Ovary (tissue), 9 donors: ENCODE data around the gene CCRL2. TPM values are rescaled to one million over a fixed set of nuclear protein-coding genes. Genes with fewer than 3 reads are reported as not detected.

ENCODE experiments used
- DNase-seq, 5 donors: peaks; one replicate each; pipeline ENCODE4 v3.0.0-alpha.2; 2019 to 2020
- H3K27ac ChIP-seq, 2 donors: fragments of 200-600 bp; one replicate each; pipeline versions ENCODE4 v1.5.1 to v1.8.0; 2019 to 2022
- H3K27me3 ChIP-seq: fragments of 200-600 bp; one replicate; pipeline ENCODE4 v1.8.0; 2022
- H3K36me3 ChIP-seq: fragments of 200-600 bp; sonication (generic); one replicate; pipeline ENCODE4 v1.5.1; 2019
- H3K4me1 ChIP-seq: one replicate; pipeline ENCODE4 v1.8.1; 2013; ENCODE audit warnings: mild to moderate bottlenecking, moderate library complexity; ENCODE audit not compliant: insufficient read depth
- H3K4me3 ChIP-seq: fragments of 200-600 bp; sonication (generic); one replicate; pipeline ENCODE4 v1.5.1; 2017
- H3K9me3 ChIP-seq, 2 donors: fragments of 200-600 bp in 1 of 2; sonication (generic) in 1 of 2; one replicate each; pipeline versions ENCODE4 v1.5.1 to v1.8.1; 2013 to 2019; ENCODE audit warnings: mild to moderate bottlenecking in 1 of 2, moderate library complexity in 1 of 2
- EP300 ChIP-seq: sonication (generic); formaldehyde crosslinking; IDR thresholded peaks from one replicate; pipeline ENCODE4 v1.6.1; 2017; ENCODE audit warnings: antibody characterized with exemption
- POLR2A ChIP-seq: fragments of 450-650 bp; IDR thresholded peaks from one replicate; pipeline ENCODE4 v1.6.1; 2017; ENCODE audit warnings: antibody characterized with exemption, mild to moderate bottlenecking, moderate library complexity
- WGBS, 3 donors: extraction: QIAGEN DNeasy Blood & Tissue Kit in 1 of 3; methylation state at CpG; one replicate each; pipeline versions ENCODE4 v1.1.5 to v1.1.7; 2013 to 2017; 5-methylcytosine and 5-hydroxymethylcytosine counted together
- intact Hi-C, 4 donors: fragments of 100-400 bp; cut with DNase I; formaldehyde crosslinking; loops; one replicate each; pipeline versions ENCODE4 v1.11.0 to v1.15.1; 2022 to 2023
- polyA plus RNA-seq, 2 donors: library from polyadenylated mRNA; stranded (reverse); fragments of 200-250 nt in 1 of 2; fragments of 350-450 nt in 1 of 2; fragmentation: Illumina TruSeq in 1 of 2; extraction: RNeasy Lipid Tissue Mini Kit (QIAGEN cat#74804) in 1 of 2; gene quantifications; one replicate each; pipeline ENCODE4 v1.2.3, GENCODE V29; 2013 to 2014
- total RNA-seq, 7 donors: library from RNA; depleted of rRNA in 2 of 7; stranded (reverse); fragments of >200 nt in 2 of 7; fragmentation: NEBNext Ultra II Directional in 3 of 7; extraction: Animal tissue kit (Norgen Biotek cat#: 25700) in 3 of 7; gene quantifications; one replicate each; pipeline versions ENCODE4 v1.1.0 to v1.2.4, GENCODE V29; 2016 to 2023
- TF ChIP-seq, protein P1 (sequence below), 3 donors: fragments of 450-650 bp in 2 of 3; fragments of 200-600 bp in 1 of 3; IDR thresholded peaks; one replicate each; pipeline versions ENCODE4 v1.5.1 to v1.8.0; 2016 to 2022; ENCODE audit warnings: antibody characterized with exemption in 3 of 3, mild to moderate bottlenecking in 1 of 3
- donor health status: DM: no; HTN: no; CAD: no; lungs with moderate emphysema.
- donor health status: DM: no; HTN: no; CAD: no.
- donor health status: Bipolar disorder and iron deficiency.
- donor health status: DM: yes; HTN: yes; CAD: no.
- donor health status: DM: no; HTN: no; CAD: no.
- donor health status: DM: yes; HTN: yes; CAD: no.

The CCRL2 gene
- total and polyA plus RNA-seq, 9 donors: 0.72 to 5.4 (median 1.1) TPM; not detected in 1

DNA sequence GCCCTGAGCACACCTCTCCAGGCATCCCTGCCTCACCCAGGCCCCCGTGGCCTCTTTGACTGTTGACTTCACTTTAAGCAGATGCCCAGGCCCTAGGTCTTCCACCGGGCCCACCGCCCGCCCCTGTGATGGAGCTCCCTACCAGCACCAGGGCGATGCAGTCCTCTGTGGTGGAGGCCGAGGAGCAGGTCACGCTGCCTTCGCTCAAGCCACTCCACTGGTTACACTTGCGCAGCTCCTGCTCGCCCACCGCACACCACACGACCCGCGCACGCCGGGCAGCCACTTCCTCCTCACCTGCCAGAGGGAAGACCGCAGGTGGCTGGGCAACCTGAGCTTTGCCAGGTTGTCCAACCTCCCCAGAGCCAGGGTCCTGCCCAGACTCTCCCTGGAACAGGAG, 41.7 kb downstream of the CCRL2 start:
- Histone ChIP-seq H3K27me3 (no peaks in the 10 kb centered on the region), H3K9me3 (no peaks in the 10 kb centered on the region), H3K4me1 (no peaks in the 10 kb centered on the region), H3K36me3 (no peaks in the 10 kb centered on the region), H3K27ac (no peak overlapping the region), H3K4me3 (no peak overlapping the region)
- WGBS, 3 donors: 92 to 93% (median 92%) methylated on average over 17 of the region's 17 CpGs
- intact Hi-C loops: no loop called here
- DNase-seq: no peak
- TF ChIP-seq POLR2A (no peak), EP300 (no peak)
- TF ChIP-seq, protein P1, sequence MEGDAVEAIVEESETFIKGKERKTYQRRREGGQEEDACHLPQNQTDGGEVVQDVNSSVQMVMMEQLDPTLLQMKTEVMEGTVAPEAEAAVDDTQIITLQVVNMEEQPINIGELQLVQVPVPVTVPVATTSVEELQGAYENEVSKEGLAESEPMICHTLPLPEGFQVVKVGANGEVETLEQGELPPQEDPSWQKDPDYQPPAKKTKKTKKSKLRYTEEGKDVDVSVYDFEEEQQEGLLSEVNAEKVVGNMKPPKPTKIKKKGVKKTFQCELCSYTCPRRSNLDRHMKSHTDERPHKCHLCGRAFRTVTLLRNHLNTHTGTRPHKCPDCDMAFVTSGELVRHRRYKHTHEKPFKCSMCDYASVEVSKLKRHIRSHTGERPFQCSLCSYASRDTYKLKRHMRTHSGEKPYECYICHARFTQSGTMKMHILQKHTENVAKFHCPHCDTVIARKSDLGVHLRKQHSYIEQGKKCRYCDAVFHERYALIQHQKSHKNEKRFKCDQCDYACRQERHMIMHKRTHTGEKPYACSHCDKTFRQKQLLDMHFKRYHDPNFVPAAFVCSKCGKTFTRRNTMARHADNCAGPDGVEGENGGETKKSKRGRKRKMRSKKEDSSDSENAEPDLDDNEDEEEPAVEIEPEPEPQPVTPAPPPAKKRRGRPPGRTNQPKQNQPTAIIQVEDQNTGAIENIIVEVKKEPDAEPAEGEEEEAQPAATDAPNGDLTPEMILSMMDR (IDR thresholded peaks at IDR 0.05): no peak

DNA sequence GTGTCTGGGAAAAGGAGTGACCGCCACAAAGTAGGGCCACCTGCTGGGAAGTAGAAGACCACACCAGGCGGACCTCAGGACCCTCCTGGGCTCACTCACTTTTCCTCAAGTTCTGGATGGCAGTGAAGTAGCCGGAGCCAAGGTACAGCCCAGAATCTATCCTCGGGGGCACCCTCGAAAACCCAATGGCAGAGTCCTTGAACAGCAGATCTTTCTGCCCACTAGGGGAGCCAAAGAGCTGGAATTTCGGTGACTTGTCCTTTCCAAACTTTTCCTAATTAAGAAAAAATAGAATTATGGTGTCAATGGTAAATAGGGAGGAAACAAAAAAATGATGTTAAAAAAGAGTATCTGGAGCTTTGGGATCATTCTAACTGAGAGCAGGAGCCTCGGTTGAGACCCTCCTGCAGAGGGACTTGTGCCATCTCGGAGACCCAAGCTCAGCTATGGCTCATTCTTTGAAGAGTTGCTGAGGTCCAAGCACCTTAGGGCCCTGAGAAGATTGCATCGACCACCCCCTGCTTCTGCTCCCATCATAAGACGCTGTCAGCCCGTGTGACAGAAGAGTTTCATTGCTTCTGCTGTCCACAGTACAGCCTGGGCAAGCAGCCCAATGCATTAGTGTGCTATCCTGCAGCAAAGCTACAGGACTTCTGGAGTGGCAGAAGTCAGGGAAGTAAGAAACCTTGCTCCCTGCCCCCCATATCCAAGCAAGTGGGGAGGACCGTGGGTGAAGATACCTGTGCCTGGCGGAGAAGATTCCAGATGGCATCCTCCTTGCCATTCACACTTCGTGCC, 42.9 kb downstream of the CCRL2 start:
- Histone ChIP-seq H3K36me3 (no peaks in the 10 kb centered on the region), H3K4me1 (no peaks in the 10 kb centered on the region), H3K9me3 (no peaks in the 10 kb centered on the region), H3K27ac (no peak overlapping the region), H3K27me3 (no peaks in the 10 kb centered on the region), H3K4me3 (no peak overlapping the region)
- 61 to 71% (median 65%) methylated on average over 14 of the region's 14 CpGs for whole genome bisulfite sequencing, 3 donors
- no peak for DNase-seq
- intact Hi-C loops: no loop called here
- TF ChIP-seq EP300: no peak
- TF ChIP-seq, protein P1 (IDR thresholded peaks at IDR 0.05): no peak

DNA sequence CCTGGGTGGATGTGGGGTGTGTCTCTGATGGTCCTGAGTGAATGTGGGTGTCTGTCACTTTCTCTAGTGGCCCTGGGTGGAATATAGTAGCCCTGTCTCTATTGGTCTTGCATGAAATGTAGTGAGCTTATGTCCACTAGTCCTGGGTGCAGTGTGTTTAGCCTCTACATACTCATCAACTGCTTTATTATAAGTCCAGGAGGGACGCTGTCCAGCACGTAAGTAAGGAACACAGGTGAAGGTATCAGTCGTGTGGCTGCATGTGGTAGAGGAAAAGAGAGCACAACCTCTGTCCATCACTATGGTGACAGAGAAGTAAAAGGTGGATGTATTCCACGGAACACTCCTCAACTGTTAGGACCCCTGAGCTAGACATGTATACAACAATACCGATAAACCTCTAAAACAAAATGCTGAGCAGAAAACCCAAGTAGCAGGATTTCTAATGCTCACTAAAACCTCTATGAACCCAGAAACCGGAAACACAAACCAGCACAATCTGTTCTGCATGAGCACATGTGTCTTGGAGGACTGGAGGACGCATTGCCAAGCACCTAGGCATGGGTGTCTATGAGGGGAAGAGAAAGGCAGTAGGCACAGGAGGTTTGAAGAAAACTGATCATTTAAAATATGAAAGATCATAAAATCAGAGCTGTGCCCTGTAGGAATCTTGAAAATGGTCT, 46.6 kb downstream of the CCRL2 start:
- H3K27ac ChIP-seq: no peak overlapping the region
- WGBS, 3 donors: 63 to 68% (median 67%) methylated on average over 7 of the region's 7 CpGs
- no peaks in the 10 kb centered on the region for H3K9me3 ChIP-seq
- H3K36me3 ChIP-seq: no peaks in the 10 kb centered on the region
- no peak overlapping the region for H3K4me3 ChIP-seq
- TF ChIP-seq, protein P1 (IDR thresholded peaks at IDR 0.05): no peak
- TF ChIP-seq POLR2A: no peak
- TF ChIP-seq EP300: no peak
- intact Hi-C loops: no loop called here
- H3K27me3 ChIP-seq: no peaks in the 10 kb centered on the region
- H3K4me1 ChIP-seq: no peaks in the 10 kb centered on the region
- DNase-seq: no peak

DNA sequence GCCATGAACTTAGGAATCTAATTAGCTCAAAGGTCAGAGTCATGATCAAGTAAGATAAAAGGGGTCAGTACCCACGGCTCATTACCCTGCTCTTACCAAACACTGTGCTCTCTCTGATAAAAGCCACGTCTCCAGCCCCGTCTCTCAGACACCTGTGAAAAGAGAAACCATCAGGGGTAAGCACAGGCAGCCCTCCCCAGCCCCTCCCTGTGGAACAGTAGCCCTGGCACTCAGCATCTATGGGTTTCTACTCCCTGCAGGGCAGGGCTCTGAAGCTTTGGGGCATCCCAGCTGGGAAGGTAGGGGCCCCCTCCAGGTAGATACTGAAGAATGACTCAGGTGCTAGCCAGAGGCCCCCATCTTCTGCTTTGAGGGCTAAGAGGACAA, 47.1 kb downstream of the CCRL2 start:
- 19 to 40% (median 30%) methylated on average over 3 of the region's 3 CpGs for WGBS, 3 donors
- H3K4me3 ChIP-seq: no peak overlapping the region
- no peak overlapping the region for H3K27ac ChIP-seq
- H3K9me3 ChIP-seq: no peaks in the 10 kb centered on the region
- no peak for TF ChIP-seq EP300
- TF ChIP-seq, protein P1 (IDR thresholded peaks at IDR 0.05): no peak
- DNase-seq: no peak
- no peaks in the 10 kb centered on the region for H3K27me3 ChIP-seq
- no peaks in the 10 kb centered on the region for H3K4me1 ChIP-seq
- no peaks in the 10 kb centered on the region for H3K36me3 ChIP-seq
- intact Hi-C loops: no loop called here
